ENCODE results near the gene ENHO. TPM values are rescaled to one million over a fixed set of nuclear protein-coding genes. Genes with fewer than 3 reads are reported as not detected.

ENHO gene
- total and polyA plus RNA-seq, 2 donors (not counting 1 experiment from before 2014, with no cell fraction given), result not detected

GRCh38 chr9:34549407-34549732, 26.6 kb upstream of the ENHO start:
- H3K27ac Mint-ChIP-seq, result no peak overlapping the region
- WGBS (ENCODE audit: insufficient coverage), result 100% methylated on average over 1 of the region's 5 CpGs
- H3K27me3 Mint-ChIP-seq, result peaks cover 28% of the 10 kb centered on the region
- Histone ChIP-seq H3K27ac (ENCODE audit: low read length in 2 of 2) (no peak overlapping the region), H2AFZ (ENCODE audit: insufficient read depth, low read depth, low read length, poor library complexity, severe bottlenecking) (no peak overlapping the region), H3K9ac (ENCODE audit: low read length) (no peak overlapping the region), H4K20me1 (ENCODE audit: control insufficient read depth, insufficient read depth, low read length, poor library complexity, severe bottlenecking) (no peaks in the 10 kb centered on the region), H3K9me3 (ENCODE audit: control extremely low read depth in 1 of 3, control insufficient read depth in 2 of 3, insufficient read depth in 1 of 3, low read length in 2 of 3) (peaks cover 0 to 3% (median 0%) of the 10 kb centered on the region in 3 donors), H3K4me3 (ENCODE audit: control extremely low read depth in 1 of 5, extremely low read depth in 1 of 5, insufficient read depth in 1 of 5, low read depth in 2 of 5, low read length in 4 of 5) (no peak overlapping the region), H3K27me3 (replicated peaks in 1 of 4; ENCODE audit: control extremely low read depth in 1 of 4, control insufficient read depth in 3 of 4, insufficient read depth in 4 of 4, low read length in 3 of 4) (peaks cover 0 to 17% (median 5%) of the 10 kb centered on the region in 4 experiments), H3K79me2 (ENCODE audit: control insufficient read depth, insufficient read depth, low read length) (no peaks in the 10 kb centered on the region), H3K4me2 (replicated peaks; ENCODE audit: low read depth, low read length, poor library complexity, severe bottlenecking) (no peak overlapping the region), H3K36me3 (replicated peaks in 1 of 2; ENCODE audit: control extremely low read depth in 1 of 2, control insufficient read depth in 1 of 2, extremely low read depth in 1 of 2, insufficient read depth in 2 of 2, low read length in 1 of 2) (no peaks in the 10 kb centered on the region), H3K4me1 (ENCODE audit: control insufficient read depth in 2 of 2, insufficient read depth in 2 of 2, low read length in 2 of 2) (no peaks in the 10 kb centered on the region)
- H3K4me3 Mint-ChIP-seq, result no peak overlapping the region
- ChIA-PET POLR2A (no interaction called here), CTCF (interaction anchor here (1.2 kb wide), 1 partner anchor 85 kb away, joined by 3 read pairs; no protein-coding TSS in a partner anchor)
- no peak for DNase-seq
- TF ChIP-seq, protein P1, sequence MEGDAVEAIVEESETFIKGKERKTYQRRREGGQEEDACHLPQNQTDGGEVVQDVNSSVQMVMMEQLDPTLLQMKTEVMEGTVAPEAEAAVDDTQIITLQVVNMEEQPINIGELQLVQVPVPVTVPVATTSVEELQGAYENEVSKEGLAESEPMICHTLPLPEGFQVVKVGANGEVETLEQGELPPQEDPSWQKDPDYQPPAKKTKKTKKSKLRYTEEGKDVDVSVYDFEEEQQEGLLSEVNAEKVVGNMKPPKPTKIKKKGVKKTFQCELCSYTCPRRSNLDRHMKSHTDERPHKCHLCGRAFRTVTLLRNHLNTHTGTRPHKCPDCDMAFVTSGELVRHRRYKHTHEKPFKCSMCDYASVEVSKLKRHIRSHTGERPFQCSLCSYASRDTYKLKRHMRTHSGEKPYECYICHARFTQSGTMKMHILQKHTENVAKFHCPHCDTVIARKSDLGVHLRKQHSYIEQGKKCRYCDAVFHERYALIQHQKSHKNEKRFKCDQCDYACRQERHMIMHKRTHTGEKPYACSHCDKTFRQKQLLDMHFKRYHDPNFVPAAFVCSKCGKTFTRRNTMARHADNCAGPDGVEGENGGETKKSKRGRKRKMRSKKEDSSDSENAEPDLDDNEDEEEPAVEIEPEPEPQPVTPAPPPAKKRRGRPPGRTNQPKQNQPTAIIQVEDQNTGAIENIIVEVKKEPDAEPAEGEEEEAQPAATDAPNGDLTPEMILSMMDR (IDR thresholded peaks at IDR 0.05), result no peak
- TF ChIP-seq EZH2 (IDR thresholded peaks at IDR 0.05; ENCODE audit: borderline replicate concordance, insufficient read depth, low read depth, low read length, poor library complexity, severe bottlenecking), result no peak
- intact Hi-C loops (cut with micrococcal nuclease), result loop anchor here (2.0 kb wide), 1 partner anchor 83 kb away; no protein-coding TSS in a partner anchor
- H3K9me3 Mint-ChIP-seq (ENCODE audit: insufficient read depth), result no peaks in the 10 kb centered on the region
- ATAC-seq (ENCODE audit: low read depth), result no peak
- H3K4me1 Mint-ChIP-seq, result no peaks in the 10 kb centered on the region

DNA sequence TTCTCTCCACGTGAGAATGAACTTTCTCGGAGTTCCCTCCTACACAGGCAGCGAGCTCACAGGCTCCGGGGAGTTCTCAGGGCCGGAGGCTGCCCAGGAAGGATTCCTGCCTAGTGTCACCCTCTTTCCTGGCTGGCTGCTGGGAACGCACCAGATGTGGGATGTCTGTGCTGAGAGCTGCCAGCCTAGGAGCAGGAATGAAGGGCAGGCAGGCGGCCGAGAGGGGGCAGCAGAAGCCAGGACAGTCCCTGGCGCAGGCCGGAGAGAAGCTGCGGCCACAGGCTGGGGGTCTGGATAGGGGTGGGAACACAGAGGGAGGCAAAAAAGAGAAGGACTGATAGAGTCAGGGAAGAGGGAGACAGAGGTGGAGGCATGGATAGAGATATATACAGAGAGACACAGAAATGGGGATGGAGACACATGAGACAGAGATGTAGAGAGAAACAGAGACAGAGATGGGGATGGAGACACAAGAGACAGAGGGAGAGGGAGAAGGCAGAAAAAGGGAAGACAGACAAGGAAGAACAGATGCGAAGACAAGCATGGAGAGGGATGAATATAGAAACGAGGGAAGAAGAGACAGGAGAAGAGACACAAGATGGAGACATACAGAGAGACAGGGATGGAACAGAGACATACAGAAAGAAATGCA, 25.3 kb upstream of the ENHO start:
- intact Hi-C loops (cut with micrococcal nuclease), result loop anchor here (1.0 to 2.0 kb wide), 2 partner anchors 43 to 85 kb away; no protein-coding TSS in a partner anchor
- Histone ChIP-seq H2AFZ (ENCODE audit: insufficient read depth, low read depth, low read length, poor library complexity, severe bottlenecking) (no peak overlapping the region), H3K79me2 (ENCODE audit: control insufficient read depth, insufficient read depth, low read length) (no peaks in the 10 kb centered on the region), H3K9me3 (ENCODE audit: control extremely low read depth in 1 of 3, control insufficient read depth in 2 of 3, insufficient read depth in 1 of 3, low read length in 2 of 3) (peaks cover 0 to 3% (median 0%) of the 10 kb centered on the region in 3 donors), H4K20me1 (ENCODE audit: control insufficient read depth, insufficient read depth, low read length, poor library complexity, severe bottlenecking) (no peaks in the 10 kb centered on the region), H3K9ac (ENCODE audit: low read length) (no peak overlapping the region), H3K27me3 (replicated peaks in 1 of 4; ENCODE audit: control extremely low read depth in 1 of 4, control insufficient read depth in 3 of 4, insufficient read depth in 4 of 4, low read length in 3 of 4) (peaks cover 0 to 17% (median 5%) of the 10 kb centered on the region in 4 experiments), H3K4me1 (ENCODE audit: control insufficient read depth in 2 of 2, insufficient read depth in 2 of 2, low read length in 2 of 2) (no peaks in the 10 kb centered on the region), H3K36me3 (replicated peaks in 1 of 2; ENCODE audit: control extremely low read depth in 1 of 2, control insufficient read depth in 1 of 2, extremely low read depth in 1 of 2, insufficient read depth in 2 of 2, low read length in 1 of 2) (no peaks in the 10 kb centered on the region), H3K27ac (ENCODE audit: low read length in 2 of 2) (no peak overlapping the region), H3K4me3 (ENCODE audit: control extremely low read depth in 1 of 5, extremely low read depth in 1 of 5, insufficient read depth in 1 of 5, low read depth in 2 of 5, low read length in 4 of 5) (no peak overlapping the region), H3K4me2 (replicated peaks; ENCODE audit: low read depth, low read length, poor library complexity, severe bottlenecking) (no peak overlapping the region)
- WGBS (ENCODE audit: insufficient coverage), result 23% methylated on average over 13 of the region's 13 CpGs
- Mint-ChIP-seq H3K27ac (no peak overlapping the region), H3K4me1 (no peaks in the 10 kb centered on the region), H3K4me3 (no peak overlapping the region), H3K27me3 (peaks cover 32% of the 10 kb centered on the region), H3K9me3 (ENCODE audit: insufficient read depth) (no peaks in the 10 kb centered on the region)
- TF ChIP-seq, protein P1 (IDR thresholded peaks at IDR 0.05), result peak; percentile 58
- TF ChIP-seq EZH2 (IDR thresholded peaks at IDR 0.05; ENCODE audit: borderline replicate concordance, insufficient read depth, low read depth, low read length, poor library complexity, severe bottlenecking), result no peak
- peak; percentile 41 for ATAC-seq (ENCODE audit: low read depth)
- ChIA-PET CTCF (interaction anchor here (0.9 to 1.7 kb wide), 10 partner anchors 23 to 98 kb away, joined by 3 to 9 read pairs (median 3); partner anchors contain the start of gene GALT), POLR2A (interaction anchor here (0.6 kb wide), 1 partner anchor 34 kb away, joined by 5 read pairs; no protein-coding TSS in a partner anchor)
- peak; percentile 43 for DNase-seq

Measured in B cell (primary cell).